ENCODE measurements around the gene NFATC2.

DNA sequence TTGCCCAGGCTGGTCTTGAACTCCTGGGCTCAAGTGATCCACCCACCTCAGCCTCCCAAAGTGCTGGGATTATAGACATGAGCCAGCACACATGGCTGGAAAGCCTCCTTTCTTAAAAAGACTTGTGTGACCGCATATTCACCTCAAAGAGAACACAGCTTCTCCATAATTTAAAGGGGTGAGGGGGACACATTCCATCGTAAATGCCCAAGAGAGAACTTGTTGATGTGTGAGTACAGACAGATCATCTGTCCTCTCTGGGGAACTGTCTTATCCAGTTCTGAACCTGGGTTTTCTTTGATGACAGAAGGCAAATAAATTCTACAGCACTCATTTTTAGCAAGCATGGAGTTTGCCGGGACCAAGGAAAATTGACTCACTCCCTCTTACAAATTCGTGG is 47.2 kb downstream of the NFATC2 start:
- no peak for TF ChIP-seq CTCF (IDR thresholded peaks at IDR 0.05; ENCODE audit: insufficient read depth, low read depth, low read length)
- TF ChIP-seq EZH2 (IDR thresholded peaks at IDR 0.05; ENCODE audit: insufficient read depth, low read length), result no peak

Measured in astrocyte (in vitro differentiated cells and primary cell).